ENCODE data around the gene GNMT. TPM values are rescaled to one million over a fixed set of nuclear protein-coding genes. Genes with fewer than 3 reads are reported as not detected.

The GNMT gene
- total and polyA plus RNA-seq, 2 experiments from 2014 or later, result 4.4 to 16.2 TPM

GRCh38 chr6:42963179-42963854 lies 2.8 kb downstream of the GNMT start:
- TF ChIP-seq EZH2phosphoT487 (IDR thresholded peaks at IDR 0.05; ENCODE audit: low read depth, severe bottlenecking, unreplicated experiment), result no peak
- TF ChIP-seq CTCF (IDR thresholded peaks at IDR 0.05; ENCODE audit: poor library complexity), result no peak
- no peak for TF ChIP-seq EZH2 (IDR thresholded peaks at IDR 0.05; ENCODE audit: borderline replicate concordance)
- no peaks in the 10 kb centered on the region for H3K36me3 ChIP-seq (replicated peaks; ENCODE audit: insufficient read depth, low read depth)
- no peak overlapping the region for H3K4me2 ChIP-seq
- WGBS (ENCODE audit: low lambda C conversion rate, missing lambda C conversion rate), result 93% methylated on average over 11 of the region's 12 CpGs
- H3K9me2 ChIP-seq (replicated peaks; ENCODE audit: insufficient read depth), result no peaks in the 10 kb centered on the region
- no peak overlapping the region for H2AFZ ChIP-seq
- peaks cover 14% of the 10 kb centered on the region for H3K4me1 ChIP-seq (ENCODE audit: insufficient read depth)
- no peaks in the 10 kb centered on the region for H3K27me3 ChIP-seq
- no peaks in the 10 kb centered on the region for H3K9me3 ChIP-seq (ENCODE audit: low read depth)
- no peak overlapping the region for H3K4me3 ChIP-seq
- no peak overlapping the region for H3K27ac ChIP-seq
- H4K20me1 ChIP-seq (ENCODE audit: insufficient read depth, poor library complexity, severe bottlenecking), result no peaks in the 10 kb centered on the region
- H3K79me2 ChIP-seq, result no peaks in the 10 kb centered on the region
- no peak for DNase-seq (ENCODE audit: low spot score)

GRCh38 chr6:42963855-42964605 lies 3.5 kb downstream of the GNMT start:
- peak; percentile 58 for DNase-seq (ENCODE audit: low spot score)
- H3K4me3 ChIP-seq, result no peak overlapping the region

GRCh38 chr6:42966571-42966970 lies 6.0 kb downstream of the GNMT start:
- no peaks in the 10 kb centered on the region for H3K9me3 ChIP-seq (ENCODE audit: low read depth)
- no peaks in the 10 kb centered on the region for H3K79me2 ChIP-seq
- no peak for DNase-seq (ENCODE audit: low spot score)
- H3K27ac ChIP-seq, result no peak overlapping the region
- TF ChIP-seq CTCF (IDR thresholded peaks at IDR 0.05; ENCODE audit: poor library complexity) (no peak), EZH2 (IDR thresholded peaks at IDR 0.05; ENCODE audit: borderline replicate concordance) (no peak), EZH2phosphoT487 (IDR thresholded peaks at IDR 0.05; ENCODE audit: low read depth, severe bottlenecking, unreplicated experiment) (no peak)
- H4K20me1 ChIP-seq (ENCODE audit: insufficient read depth, poor library complexity, severe bottlenecking), result no peaks in the 10 kb centered on the region
- H2AFZ ChIP-seq, result no peak overlapping the region
- no peaks in the 10 kb centered on the region for H3K9me2 ChIP-seq (replicated peaks; ENCODE audit: insufficient read depth)
- no peaks in the 10 kb centered on the region for H3K27me3 ChIP-seq
- no peak overlapping the region for H3K4me2 ChIP-seq
- no peak overlapping the region for H3K4me3 ChIP-seq
- 82% methylated on average over 7 of the region's 7 CpGs for WGBS (ENCODE audit: low lambda C conversion rate, missing lambda C conversion rate)
- no peaks in the 10 kb centered on the region for H3K36me3 ChIP-seq (replicated peaks; ENCODE audit: insufficient read depth, low read depth)
- H3K4me1 ChIP-seq (ENCODE audit: insufficient read depth), result no peaks in the 10 kb centered on the region

More at GRCh38 chr6:42963855-42964605, 3.5 kb downstream of the GNMT start:
- H3K9me3 ChIP-seq (ENCODE audit: low read depth), result no peaks in the 10 kb centered on the region
- 82% methylated on average over 9 of the region's 9 CpGs for WGBS (ENCODE audit: low lambda C conversion rate, missing lambda C conversion rate)
- H3K27ac ChIP-seq, result no peak overlapping the region
- peaks cover 14% of the 10 kb centered on the region for H3K4me1 ChIP-seq (ENCODE audit: insufficient read depth)
- no peaks in the 10 kb centered on the region for H4K20me1 ChIP-seq (ENCODE audit: insufficient read depth, poor library complexity, severe bottlenecking)
- H3K36me3 ChIP-seq (replicated peaks; ENCODE audit: insufficient read depth, low read depth), result no peaks in the 10 kb centered on the region
- no peak overlapping the region for H3K4me2 ChIP-seq
- no peaks in the 10 kb centered on the region for H3K9me2 ChIP-seq (replicated peaks; ENCODE audit: insufficient read depth)
- H2AFZ ChIP-seq, result no peak overlapping the region
- TF ChIP-seq CTCF (IDR thresholded peaks at IDR 0.05; ENCODE audit: poor library complexity) (peak; percentile 30), EZH2 (IDR thresholded peaks at IDR 0.05; ENCODE audit: borderline replicate concordance) (no peak)
- H3K27me3 ChIP-seq, result no peaks in the 10 kb centered on the region
- H3K79me2 ChIP-seq, result no peaks in the 10 kb centered on the region
